HuH-7 (cell line): ENCODE measurements around the gene PLAAT1.

Experiments
- DNase-seq: peaks from one replicate; pipeline ENCODE4 v3.0.0; 2011; ENCODE audit warnings: low spot score

Gene PLAAT1

DNA sequence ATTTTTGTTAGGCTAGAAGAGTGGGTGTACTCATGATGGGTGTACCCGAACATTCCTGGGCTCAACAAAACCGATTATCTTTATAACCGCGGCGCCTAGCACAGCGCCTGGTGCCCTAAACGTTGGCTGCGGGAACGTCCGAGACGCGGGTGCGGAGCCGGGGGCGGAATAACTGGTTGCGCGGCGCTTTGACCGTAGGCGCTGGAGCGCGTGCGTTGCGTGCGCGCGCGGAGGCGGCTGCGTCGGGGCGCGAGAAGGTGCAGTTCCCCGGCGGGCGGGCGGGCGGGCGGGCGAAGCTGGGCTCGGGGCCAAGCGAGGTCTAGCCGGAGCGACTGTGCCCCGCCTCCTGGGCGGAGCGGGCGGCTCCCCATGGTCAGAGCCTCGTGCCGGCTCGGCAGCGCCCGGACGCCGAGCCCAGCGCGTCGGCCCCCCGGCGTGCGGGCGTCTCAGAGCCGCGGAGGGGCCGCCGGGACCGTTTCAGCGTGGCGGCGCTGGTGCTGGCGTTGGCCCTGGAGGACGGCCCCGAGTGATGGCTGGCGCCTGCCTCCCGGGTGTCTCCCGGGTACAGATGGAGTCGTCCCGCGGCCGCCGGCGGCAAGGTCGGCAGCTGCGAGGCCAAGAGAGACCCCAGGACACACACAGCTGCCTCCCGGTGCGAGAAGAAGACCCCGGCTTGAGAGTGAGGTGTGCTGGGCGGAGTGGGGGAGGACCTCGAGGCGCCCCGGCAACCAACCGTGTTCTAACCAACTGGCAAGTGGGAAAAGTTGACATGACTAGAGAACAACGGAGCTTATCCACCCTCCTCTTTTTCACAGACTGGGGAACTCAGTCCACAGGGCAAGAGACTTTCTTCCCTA is at the start of gene PLAAT1:
Gene PLAAT1, plus strand, starts transcription at position 373 of the 857 bp plus-strand sequence. CDS start 14,429 bp downstream, outside the sequence.
- DNase-seq: no peak

DNA sequence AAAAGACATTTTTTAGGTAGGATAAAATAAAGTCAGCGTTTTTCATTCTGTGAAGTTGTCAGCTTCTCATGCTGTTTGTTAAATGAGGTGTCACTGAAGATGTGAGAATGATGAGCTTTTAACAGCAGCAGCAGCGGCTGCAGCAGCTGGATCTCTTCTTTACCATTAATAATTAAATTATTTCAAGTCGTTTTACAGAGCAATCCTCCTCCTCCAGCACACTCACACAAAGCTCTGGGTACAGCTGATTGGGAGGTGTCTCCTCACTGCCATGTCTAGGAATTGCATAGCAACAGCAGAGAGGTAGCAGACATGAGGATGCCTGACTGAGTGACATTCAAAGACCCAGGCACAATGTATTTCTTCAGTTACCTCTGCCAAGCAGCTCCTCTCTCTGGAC is 46.7 kb upstream of the PLAAT1 start:
- DNase-seq: no peak

DNA sequence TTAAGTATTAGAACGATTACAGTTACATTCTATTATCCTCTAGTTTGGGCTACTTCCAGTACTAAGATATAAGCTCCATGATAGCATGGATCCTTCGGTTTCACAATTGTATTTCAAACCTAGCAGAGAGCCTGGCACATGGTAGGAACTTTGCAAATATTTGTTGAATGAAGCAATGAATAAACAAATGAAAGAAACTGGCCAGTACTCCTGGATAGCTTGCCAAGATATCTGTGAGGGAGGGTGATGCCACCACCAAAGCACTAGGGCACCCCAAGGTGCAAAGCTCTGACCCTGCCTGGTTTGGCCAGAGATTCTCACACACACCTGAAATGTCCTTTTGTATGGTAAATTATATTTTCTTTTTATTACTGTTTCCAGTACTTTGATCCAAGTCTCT is 44.3 kb upstream of the PLAAT1 start:
- DNase-seq: no peak

DNA sequence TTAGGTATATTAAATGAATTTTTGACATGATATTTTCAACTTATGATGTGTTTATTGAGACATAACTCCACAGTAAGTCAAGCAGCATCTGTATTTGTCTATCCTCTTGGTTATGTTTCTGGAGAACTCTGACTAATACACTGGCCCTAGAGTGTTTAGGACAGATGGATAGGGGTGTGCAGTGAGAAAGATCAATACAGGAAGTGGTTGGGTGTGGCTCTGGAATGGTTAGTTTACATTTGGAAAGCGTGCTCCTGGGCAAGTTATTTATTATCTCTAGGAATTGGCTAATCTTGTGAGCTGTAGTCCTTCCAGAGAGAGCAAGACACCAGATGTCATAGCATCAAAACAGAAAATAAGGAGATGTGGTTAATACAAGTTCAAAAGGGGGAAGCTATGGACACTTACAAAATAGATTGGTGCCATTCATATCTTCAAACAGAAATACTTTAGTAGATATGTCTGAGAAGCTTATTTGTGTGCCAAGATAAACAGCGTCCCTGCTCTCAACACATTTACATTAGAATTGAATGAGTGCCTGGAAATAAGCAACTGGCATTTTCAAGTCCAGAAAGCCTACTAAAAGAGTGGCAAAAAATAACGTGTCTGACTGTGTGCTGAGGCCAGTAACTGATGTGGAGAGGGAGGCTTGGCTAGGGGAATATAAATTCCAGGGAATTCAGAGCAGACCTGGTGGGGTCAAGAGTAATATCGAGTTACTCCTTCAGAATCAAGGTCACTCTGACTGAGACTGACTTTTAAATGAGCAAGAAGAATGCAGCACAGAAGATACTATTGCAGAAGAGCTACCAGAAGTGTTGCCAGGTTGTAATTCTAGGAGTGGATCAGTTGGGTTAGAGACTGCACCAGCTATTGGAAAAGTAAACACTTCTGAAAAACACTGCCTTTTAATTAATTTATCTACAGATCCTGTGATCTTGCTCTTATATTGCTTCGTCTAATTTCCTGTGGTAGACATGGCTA is 33.4 kb upstream of the PLAAT1 start:
- no peak for DNase-seq

DNA sequence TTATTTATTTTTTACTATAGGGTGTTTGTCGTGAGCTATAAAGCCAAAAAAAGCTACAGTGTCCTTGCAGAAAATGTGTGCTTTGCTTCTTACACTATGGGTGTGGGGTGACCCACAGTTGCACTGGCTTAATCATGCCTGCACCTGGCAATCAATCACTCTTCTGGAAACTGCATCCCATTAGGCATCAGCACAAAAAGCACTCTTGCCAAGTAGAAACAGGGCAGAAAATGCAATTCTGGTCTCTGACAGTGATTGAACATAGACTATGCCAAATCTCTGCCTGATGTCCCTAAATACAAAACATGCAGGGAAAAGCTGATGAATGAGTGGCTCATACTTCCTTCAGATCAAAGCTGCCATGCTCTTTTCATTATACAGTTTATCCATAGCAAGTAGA is 30.4 kb upstream of the PLAAT1 start:
- DNase-seq: no peak

DNA sequence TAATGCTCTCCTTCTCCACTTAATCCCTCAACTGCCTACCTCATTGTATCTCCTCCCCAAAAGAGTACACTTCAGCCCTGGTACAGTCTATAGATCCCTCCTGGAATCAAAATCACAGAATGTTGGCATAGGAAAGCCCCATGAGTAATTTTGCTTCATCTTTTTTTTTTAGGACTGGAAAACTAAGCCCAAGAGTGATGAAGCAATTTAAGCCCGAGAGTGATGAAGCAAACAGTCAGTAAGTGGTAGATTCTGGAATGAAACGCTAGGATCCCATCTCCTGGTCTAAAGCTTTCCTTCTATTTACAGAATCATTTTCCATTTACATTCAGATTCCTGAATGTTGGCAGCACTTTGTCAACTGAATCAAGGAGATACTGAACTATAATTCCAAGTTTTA is 29.8 kb upstream of the PLAAT1 start:
- DNase-seq: no peak

DNA sequence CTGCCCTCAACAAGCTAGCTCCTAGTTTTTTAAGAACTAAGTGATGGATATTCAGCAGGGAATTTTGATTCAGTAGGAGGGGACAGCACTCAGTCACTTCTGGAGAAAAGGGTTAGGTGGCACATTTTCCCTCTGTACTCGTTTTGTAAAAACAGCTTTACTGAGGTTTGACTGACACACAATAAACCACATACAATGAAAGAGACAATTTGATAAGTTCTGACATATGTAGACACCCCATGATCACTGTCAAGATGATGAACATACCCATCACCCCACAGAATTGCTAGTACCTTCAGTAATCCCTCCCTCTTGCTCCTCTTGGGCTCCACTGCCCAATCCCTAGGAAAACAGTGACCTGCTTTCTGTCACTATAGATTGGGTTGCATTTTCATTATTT is 29.0 kb upstream of the PLAAT1 start:
- no peak for DNase-seq

DNA sequence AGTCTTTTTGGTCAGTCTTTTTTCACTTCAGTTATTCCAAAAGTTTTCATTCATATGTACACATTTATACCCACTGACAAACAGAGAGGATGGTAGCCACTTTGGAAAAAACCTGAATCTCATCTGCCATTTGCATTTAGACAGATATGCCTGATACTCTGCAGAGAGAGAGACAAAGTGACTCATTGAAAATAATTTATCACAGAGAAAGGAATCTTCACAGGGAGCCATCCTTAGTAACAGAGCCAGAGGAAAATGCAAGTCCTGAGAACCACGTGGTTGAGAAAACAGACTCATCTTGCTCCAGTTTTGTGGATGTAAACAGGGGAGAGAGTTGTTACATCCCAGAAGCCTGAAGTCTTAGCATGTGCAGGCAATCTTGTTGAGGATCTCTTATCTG is 28.2 kb upstream of the PLAAT1 start:
- no peak for DNase-seq

DNA sequence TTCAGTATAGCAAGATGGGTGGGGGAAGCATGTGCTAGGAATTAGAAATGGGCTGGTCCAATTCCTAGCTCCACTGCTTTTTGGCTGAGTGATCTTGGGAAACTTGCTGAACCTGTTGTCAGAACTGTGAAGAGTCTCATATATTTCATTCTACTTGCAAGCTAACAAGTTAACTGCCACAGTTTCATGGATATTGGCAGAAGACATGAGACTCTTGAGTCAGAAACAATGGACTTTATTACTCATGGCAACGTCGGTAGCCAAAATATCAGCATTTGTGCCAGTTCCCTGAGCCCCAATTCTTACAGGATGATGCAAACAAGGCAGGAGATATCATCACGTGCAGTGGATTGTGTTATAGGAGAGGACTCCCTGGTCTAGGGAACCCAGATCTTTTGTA is 26.6 kb upstream of the PLAAT1 start:
- no peak for DNase-seq

DNA sequence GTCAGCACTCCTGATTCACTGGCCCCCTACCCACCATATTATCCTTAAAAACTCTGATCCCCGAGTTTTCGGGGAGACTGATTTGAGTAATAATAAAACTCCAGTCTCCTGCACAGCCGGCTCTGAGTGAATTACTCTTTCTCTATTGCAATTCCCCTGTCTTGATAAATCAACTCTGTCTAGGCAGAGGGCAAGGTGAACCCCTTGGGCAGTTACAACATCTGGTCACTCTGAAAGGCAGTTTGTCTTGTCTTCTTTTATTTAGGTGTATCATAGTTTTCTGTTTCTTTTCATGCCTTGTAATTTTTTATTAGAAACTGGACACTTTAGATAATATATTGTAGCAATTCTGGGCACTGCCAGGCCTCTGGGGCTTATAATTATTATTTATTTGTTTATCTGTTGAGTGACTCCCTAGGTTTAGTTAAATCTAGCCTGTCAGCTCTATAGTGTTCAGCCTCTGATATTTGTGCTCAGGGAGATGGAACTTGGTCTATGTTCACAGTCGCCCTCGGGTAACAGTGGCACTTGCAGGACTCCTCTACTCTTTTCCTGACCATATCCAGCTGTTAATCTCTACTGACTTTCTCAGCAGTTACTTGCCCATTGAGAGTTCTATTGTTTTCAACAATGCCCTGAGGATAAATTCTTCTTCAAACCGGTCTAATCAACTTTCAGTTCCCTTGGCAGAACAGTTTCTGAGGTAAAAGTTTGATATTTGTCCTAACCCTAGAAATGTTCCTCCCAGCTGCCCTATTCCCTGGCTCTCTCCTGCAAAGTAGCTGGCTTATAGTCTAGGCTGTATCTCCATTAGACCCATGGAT is 15.5 kb upstream of the PLAAT1 start:
- no peak for DNase-seq

DNA sequence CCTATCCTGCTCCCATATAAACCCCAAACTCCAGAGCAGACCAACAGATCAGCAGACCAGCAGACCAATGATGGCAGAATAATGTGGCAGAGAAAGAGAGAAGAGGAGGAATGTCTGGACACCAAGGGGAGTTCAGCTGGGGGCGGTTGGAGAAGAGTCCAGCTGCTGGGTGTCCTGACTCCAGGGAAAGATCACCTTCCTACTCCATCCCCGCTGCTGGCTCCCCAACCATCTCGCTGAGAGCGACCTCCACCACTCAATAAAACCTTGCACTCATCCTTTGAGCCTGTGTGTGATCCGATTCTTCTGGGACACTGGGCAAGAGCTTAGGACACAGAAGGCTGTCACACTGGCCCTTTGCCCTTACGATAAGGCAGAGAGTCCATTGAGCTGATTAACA is 12.8 kb upstream of the PLAAT1 start:
- DNase-seq: no peak

DNA sequence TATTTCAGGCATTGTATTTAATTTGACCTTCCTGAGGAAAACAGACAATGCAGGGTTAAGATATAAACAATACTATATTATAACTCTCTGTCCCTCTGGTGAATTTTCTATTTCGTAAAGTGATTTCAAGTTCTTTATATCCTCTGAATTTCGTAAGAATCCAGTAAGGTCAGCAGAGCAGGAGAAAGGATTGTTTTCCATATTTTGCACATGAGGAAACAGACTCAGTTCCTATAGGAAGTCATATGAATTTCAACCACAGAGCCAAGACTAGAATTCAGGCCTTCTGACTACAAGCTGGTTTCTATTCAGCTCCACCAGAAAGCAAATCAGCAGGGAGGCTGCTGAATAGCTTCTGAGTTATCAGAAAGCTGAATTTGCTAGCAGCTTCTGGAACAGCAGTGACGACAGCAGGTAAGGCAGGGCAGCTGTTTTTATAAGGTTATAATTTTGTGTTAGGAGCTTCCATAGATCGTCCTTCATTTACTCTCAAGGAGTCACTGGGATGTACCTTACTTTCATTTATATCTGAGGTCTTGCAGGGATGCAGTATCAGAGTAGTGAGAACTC is 11.1 kb upstream of the PLAAT1 start:
- DNase-seq: no peak

DNA sequence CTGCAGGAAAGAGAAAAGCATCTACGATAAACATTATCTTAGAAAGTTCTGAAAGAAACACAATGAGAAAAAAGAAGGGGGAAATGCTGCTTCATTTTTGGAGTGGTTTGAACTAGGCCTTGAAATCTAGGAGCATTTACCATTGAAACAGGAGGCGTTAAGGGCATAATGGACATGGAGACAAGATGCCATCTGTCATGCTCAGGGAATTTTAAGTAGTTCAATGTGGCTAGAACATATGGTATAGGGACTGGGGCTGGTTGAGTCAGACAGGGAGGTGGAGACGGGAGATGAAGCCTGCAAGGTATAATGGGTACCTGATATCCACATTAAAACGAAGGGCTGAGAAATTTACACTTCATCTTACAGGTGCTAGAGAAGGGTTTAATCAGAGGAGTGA is 10.4 kb upstream of the PLAAT1 start:
- no peak for DNase-seq

DNA sequence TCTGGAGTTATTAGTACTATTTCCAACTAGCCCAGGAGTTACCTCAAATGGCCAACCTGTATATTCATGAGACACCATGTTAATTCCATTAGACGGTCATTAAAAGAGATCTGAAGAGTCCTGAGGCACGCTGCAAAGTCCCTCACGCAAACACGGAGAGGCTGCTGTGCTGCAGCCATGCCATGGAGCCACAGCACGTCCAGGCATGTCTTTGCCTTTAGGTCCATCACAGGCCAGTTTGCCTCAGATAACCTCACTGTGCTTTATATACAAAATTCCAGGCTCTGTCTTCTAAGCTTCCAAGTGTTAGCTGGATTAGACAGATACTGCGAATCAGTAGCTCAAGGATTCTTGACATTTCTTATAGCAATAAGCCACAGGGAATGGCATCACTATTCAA is 9.8 kb upstream of the PLAAT1 start:
- no peak for DNase-seq

DNA sequence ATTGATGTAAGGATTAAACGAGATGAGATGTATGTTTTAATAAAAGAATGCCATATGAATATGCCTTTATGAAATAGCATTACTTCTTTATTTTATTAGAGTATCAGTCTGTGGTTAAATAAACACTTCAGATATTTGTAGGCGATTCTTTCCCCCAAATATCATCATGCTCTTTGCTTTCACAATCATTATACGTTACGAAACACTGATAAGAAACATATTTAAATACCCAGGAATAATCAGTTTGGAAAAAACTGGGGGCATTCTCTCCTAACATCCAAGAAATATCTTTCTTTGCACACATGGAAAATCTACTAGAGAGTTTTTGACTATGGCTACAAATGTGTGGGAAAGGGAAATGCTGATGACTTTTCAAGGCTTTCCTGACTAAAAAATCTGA is 4.4 kb upstream of the PLAAT1 start:
- no peak for DNase-seq

DNA sequence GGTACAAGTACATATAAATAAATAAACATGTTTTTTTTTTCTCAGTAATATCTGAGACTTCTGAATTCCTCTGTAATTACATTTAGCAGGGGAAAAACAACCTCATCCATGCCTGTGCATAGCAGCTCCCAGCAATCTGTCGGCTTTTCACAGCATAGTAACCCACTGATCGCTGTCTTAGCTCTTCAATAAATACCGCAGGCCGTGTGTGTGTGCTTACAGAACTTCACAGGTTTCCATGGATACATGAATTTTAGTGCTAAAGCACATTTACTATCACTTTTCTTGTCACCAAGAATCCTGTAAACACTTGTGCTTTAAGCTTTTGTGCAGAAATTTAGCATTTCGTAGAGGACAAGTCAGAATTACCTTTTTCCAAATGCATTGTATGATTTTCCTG is 4.0 kb upstream of the PLAAT1 start:
- no peak for DNase-seq

DNA sequence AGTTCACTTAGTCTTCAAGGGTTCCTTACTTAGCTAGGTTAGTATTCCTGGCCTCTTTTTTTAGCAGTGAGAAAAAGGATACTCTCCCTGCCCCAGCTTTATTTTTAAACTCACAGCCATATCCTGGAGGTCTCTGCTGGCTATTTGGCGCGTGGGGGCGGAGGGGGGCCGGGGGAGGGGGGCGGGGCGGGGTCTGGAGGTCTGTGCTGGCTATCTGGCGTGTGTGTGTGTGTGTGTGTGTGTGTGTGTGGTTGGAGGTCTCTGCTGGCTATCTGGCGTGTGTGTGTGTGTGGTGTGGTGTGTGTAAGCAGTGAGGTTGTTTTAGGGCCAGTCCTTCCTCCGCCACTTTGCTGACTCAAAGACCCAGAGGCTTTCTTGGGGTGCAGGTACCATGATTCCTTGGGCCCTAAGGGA is 579 bp upstream of the PLAAT1 start:
- no peak for DNase-seq

DNA sequence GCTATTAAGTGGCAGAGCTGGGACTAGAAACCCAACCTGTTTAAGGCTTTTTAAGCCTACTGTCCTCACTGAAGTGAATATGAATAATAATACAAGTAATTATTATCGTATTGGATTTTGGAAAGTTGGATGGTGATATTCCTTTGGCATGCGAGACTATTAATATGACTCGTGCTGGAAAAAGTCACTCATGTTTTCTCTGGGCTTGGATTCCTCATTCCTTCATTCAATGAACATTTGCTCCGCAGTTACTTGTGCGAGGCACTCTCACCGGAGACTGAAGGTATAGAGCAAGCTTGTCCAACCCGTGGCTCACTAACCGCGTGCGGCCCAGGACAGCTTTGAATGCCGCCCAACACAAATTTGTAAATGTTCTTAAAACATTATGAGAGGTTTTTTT is 694 bp downstream of the PLAAT1 start:
- DNase-seq: no peak

DNA sequence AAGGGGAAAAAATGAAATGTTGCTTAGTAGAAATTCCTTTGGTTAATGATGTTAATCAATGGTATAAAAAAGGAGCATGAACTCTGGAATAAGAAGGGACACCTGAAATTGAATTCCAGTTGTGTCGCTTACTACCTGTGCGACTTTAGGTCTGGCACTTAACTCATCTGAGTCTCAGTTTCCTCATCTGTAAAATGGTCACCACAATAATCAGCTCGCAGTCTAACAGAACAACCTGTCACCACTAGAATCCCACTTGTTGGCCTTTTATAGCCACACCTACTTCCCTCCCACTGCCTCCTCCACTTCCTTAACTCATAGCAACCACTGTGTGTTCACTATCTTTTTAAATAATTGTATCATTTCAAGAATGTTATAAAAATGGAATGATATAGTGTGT is 2.5 kb downstream of the PLAAT1 start:
- no peak for DNase-seq

DNA sequence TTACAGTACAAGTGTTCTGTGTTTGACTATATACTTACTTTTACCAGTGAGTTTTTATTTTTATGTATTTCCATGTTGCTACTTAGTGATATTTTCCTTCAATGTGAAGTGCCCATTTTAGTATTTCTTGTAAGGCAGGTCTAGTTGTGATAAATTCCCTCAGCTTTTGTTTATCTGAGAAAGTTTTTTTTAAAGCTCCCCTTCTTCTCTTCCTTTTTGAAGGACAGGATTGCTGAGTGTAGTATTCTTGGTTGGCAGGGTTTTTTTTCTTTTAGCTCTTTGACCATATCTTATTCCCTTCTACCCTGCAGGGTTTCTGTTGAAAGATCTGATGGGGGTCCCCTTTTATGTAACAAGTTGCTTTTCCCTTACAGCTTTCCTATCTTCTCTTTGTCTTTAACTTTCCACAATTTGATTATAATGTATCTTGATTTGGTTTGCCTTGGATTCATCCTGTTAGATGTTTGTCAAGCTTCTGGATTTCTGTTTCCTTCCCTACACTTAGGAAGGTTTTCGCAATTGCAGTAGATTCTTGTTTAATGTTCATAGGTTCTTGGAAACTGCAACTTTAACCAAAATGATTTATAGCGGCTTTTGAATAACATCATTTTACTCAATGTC is 7.9 kb downstream of the PLAAT1 start:
- DNase-seq: no peak

DNA sequence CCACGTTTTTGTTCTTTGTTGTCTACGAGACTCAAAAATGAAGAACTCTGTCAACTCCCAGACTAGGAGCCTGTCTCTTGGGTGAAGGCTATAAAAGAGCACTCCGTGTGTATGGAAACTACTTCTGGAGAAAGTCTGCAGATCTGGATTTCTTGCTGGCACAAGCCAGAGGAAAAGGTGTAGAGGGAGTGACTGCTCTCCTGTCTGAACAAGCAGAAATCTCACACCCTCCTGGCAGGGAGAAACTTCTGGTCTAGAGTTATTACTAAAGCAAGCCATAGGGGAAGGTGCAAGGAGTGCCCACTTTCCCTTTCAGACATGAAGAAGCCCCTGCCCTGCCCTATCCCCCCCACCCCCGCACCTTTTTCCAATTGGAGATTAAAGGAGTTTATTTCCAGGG is 9.5 kb downstream of the PLAAT1 start:
- no peak for DNase-seq
